ENCODE data around the gene NMT1.

- TF ChIP-seq CTCF (IDR thresholded peaks at IDR 0.05; ENCODE audit: low read length) = no peak
- TF ChIP-seq EZH2 (optimal IDR thresholded peaks at IDR 0.05; ENCODE audit: low read depth, low read length) = no peak
These were observed 51.7 kb downstream of the NMT1 start for GRCh38 chr17:45112559-45113423.

All from MM.1S (cell line).